ENCODE results near the gene PLXND1. TPM values are rescaled to one million over a fixed set of nuclear protein-coding genes. Genes with fewer than 3 reads are reported as not detected.

PLXND1 gene
- total RNA-seq, 4 donors from 2014 or later: 45.0 to 77.9 (median 61.5) TPM

- Histone ChIP-seq H3K4me3 (no peak overlapping the region), H3K9me3 (no peaks in the 10 kb centered on the region), H3K27ac (peak overlapping the region in 3 of 4 donors; percentile 83 to 88 (median 85)), H3K27me3 (peaks cover 23% of the 10 kb centered on the region), H3K36me3 (no peaks in the 10 kb centered on the region), H3K4me1 (peaks cover 0 to 82% (median 35%) of the 10 kb centered on the region in 3 donors)
- ATAC-seq: no peak
- 86 to 100% methylated on average over 1 of the region's 4 CpGs for WGBS, 2 donors (ENCODE audit: low coverage in 1 of 2)
- TF ChIP-seq EP300 (IDR thresholded peaks at IDR 0.05) (no peak), CTCF (IDR thresholded peaks at IDR 0.05) (no peak), POLR2AphosphoS5 (IDR thresholded peaks at IDR 0.05) (no peak), POLR2A (IDR thresholded peaks at IDR 0.05) (no peak)
These were observed 2.6 kb upstream of the PLXND1 start for GRCh38 chr3:129608936-129609590.

GRCh38 chr3:129608087-129608935 is 1.8 kb upstream of the PLXND1 start:
- TF ChIP-seq POLR2AphosphoS5 (IDR thresholded peaks at IDR 0.05) (no peak), CTCF (IDR thresholded peaks at IDR 0.05) (no peak), EP300 (IDR thresholded peaks at IDR 0.05) (no peak), POLR2A (IDR thresholded peaks at IDR 0.05) (no peak)
- peaks cover 24% of the 10 kb centered on the region for H3K27me3 ChIP-seq
- 52 to 59% methylated on average over 9 to 11 of the region's 17 CpGs for WGBS, 2 donors (ENCODE audit: low coverage in 1 of 2)
- no peak overlapping the region for H3K4me3 ChIP-seq
- ATAC-seq: no peak
- peak overlapping the region in 3 of 4 donors; percentile 83 to 88 (median 85) for H3K27ac ChIP-seq
- no peaks in the 10 kb centered on the region for H3K36me3 ChIP-seq
- peaks cover 0 to 89% (median 35%) of the 10 kb centered on the region in 3 donors for H3K4me1 ChIP-seq
- no peaks in the 10 kb centered on the region for H3K9me3 ChIP-seq

DNA sequence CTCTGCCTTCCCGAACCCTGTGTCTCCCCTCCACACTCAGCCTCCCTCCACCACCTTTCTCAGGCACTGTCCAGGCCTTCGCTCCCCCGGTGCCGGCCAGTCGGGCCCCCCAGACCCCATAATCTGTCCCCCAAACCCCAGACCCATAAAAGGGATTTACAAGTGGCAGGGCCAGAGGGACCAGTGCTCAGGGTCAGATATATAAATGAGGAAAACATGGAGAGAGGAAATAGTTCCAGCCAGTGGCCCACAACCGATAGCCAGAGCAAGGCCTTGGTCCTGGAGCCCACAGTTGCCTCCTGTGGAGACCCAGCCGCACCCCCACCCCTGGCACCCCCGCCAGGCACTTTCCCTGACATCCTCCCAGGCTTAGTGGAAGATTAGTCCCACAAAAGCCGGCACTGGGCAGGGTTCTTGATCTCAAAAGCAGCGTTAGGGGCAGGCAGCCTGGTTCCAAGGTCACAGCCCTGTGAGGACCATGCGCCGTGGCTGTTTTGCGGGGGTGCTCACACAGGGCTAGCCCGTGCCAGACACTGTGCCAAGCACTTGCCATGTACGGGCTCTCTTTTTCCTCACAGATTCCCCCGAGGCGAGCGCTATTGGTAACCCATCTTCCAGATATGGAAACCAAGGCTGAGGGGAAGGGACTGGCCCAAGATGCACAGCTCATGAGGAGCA is 1.1 kb upstream of the PLXND1 start:
- Histone ChIP-seq H3K9me3 (no peaks in the 10 kb centered on the region), H3K4me3 (peak overlapping the region; percentile 37 to 71), H3K27ac (peak overlapping the region; percentile 64 to 88 (median 84)), H3K27me3 (peaks cover 24% of the 10 kb centered on the region), H3K4me1 (peaks cover 0 to 89% (median 34%) of the 10 kb centered on the region in 3 donors), H3K36me3 (no peaks in the 10 kb centered on the region)
- TF ChIP-seq EP300 (IDR thresholded peaks at IDR 0.05) (no peak), POLR2A (IDR thresholded peaks at IDR 0.05) (no peak), POLR2AphosphoS5 (IDR thresholded peaks at IDR 0.05) (no peak), CTCF (IDR thresholded peaks at IDR 0.05) (no peak)
- WGBS, 2 donors (ENCODE audit: low coverage in 1 of 2): 49% methylated on average over 2 of the region's 18 CpGs; no CpG with 5 or more reads in 1 of the 2 donors
- ATAC-seq: no peak

DNA sequence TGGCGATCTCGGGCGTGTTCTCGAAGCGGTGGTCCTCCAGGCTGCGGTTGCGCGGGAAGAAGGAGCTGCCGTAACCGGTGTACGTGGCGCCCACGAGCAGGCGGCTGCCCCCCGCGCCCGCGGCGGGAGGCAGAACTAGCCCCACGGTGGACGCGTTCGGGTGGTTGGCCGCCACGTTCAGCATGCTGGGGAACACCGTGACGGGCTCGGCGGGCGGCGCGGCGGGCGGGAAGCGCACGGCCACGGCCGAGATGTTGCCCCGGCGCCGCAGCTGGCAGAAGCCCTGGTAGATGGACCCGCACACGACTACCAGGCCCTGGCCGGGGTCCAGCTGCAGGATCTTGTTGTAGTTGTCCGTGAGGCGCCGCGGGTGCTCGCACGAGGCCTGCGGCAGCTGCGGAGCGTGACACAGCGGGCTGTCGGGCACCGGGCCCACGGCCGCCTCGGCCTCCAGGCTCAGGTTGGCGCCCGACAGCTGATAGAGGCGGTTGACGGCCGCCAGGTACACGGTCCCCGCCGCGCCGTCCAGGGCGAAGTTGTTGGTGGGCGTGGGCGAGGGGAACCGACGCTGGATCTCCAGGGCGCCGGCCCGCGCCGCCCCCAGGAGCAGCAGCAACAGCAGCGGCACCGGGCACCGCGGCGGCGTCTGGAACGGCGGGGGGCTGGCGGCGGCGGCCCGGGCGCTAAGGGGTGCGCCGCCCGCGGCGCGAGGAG is 397 bp downstream of the PLXND1 start:
- Histone ChIP-seq H3K9me3 (no peaks in the 10 kb centered on the region), H3K4me3 (peak overlapping the region; percentile 36 to 71), H3K4me1 (peaks cover 0 to 89% (median 33%) of the 10 kb centered on the region in 3 donors), H3K27me3 (peaks cover 24% of the 10 kb centered on the region), H3K36me3 (no peaks in the 10 kb centered on the region), H3K27ac (peak overlapping the region; percentile 49 to 86 (median 84))
- TF ChIP-seq POLR2AphosphoS5 (IDR thresholded peaks at IDR 0.05) (no peak), POLR2A (IDR thresholded peaks at IDR 0.05) (peak in 1 of 2 donors; percentile 36), CTCF (IDR thresholded peaks at IDR 0.05) (no peak)
- ATAC-seq: peak; percentile 11
- WGBS, 2 donors (ENCODE audit: low coverage in 1 of 2): no CpG with 5 or more reads among the region's 98 CpGs
